Measurements from ENCODE around the gene PCBP4. TPM values are rescaled to one million over a fixed set of nuclear protein-coding genes. Genes with fewer than 3 reads are reported as not detected.

PCBP4 gene
- total RNA-seq, 1 experiment from 2014 or later, result 17.9 TPM

DNA sequence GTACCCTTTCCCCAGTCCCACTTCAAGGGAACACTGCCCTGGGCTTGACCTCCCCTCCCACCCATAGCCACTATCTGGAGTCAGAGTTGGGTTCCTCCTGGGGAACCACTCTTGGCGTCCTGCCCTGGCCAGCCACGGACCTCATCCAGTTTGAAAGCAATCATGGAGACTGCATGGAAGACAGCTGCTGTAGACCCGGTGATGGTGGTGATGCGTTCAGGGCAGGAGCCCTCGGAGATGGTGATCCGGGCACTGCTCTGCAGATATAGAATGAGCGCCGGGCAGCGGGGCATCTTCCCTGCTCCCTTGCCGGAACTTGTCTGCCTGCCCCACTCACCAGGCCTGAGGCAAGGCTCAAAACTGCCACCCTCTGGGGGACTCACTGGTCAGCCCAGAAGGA, 6.9 kb downstream of the PCBP4 start:
- Histone ChIP-seq H3K79me2 (ENCODE audit: low read depth) (no peaks in the 10 kb centered on the region), H3K4me1 (replicated peaks; ENCODE audit: insufficient read depth) (no peaks in the 10 kb centered on the region), H3K9me2 (ENCODE audit: insufficient read depth) (no peaks in the 10 kb centered on the region), H2AFZ (no peak overlapping the region), H3K4me2 (no peak overlapping the region), H4K20me1 (ENCODE audit: insufficient read depth) (no peaks in the 10 kb centered on the region), H3K27ac (no peak overlapping the region), H3K4me3 (no peak overlapping the region), H3K9me3 (ENCODE audit: insufficient read depth, low read depth) (no peaks in the 10 kb centered on the region), H3K27me3 (ENCODE audit: insufficient read depth, low read depth) (no peaks in the 10 kb centered on the region), H3K36me3 (ENCODE audit: low read depth) (no peaks in the 10 kb centered on the region), H3F3A (ENCODE audit: insufficient read depth, low read depth) (no peaks in the 10 kb centered on the region)
- TF ChIP-seq, protein P1, sequence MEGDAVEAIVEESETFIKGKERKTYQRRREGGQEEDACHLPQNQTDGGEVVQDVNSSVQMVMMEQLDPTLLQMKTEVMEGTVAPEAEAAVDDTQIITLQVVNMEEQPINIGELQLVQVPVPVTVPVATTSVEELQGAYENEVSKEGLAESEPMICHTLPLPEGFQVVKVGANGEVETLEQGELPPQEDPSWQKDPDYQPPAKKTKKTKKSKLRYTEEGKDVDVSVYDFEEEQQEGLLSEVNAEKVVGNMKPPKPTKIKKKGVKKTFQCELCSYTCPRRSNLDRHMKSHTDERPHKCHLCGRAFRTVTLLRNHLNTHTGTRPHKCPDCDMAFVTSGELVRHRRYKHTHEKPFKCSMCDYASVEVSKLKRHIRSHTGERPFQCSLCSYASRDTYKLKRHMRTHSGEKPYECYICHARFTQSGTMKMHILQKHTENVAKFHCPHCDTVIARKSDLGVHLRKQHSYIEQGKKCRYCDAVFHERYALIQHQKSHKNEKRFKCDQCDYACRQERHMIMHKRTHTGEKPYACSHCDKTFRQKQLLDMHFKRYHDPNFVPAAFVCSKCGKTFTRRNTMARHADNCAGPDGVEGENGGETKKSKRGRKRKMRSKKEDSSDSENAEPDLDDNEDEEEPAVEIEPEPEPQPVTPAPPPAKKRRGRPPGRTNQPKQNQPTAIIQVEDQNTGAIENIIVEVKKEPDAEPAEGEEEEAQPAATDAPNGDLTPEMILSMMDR (conservative IDR thresholded peaks at IDR 0.05), result no peak
- no peak for TF ChIP-seq EZH2 (IDR thresholded peaks at IDR 0.05; ENCODE audit: low read depth)
- intact Hi-C loops (cut with micrococcal nuclease; ENCODE audit: unreplicated experiment), result no loop called here
- BruUV-seq (replicated peaks), result no TSS peak
- DNase-seq, result no peak
- CTCF ChIA-PET, result no interaction called here
- POLR2A ChIA-PET (ENCODE audit: unreplicated experiment), result no interaction called here

DNA sequence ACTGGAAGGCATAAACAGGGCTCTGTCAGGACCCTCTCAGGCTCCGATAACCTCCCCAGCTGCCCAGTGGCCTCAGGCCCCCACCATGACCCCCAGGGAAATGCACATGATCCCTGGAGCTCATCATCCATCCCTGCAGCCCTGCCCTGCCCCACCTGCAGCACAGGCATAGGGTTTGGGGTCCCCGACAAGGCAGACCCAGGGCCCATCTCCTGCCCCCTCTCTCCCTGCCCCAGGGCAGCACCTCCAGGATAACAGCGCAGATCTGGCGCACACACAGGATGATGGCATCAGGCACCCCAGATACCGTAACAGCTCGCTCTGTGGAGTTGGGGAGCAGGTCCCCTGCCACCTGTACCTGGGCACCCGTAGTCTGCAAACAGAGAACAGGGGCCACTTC, 7.6 kb downstream of the PCBP4 start:
- TF ChIP-seq, protein P1 (conservative IDR thresholded peaks at IDR 0.05), result no peak
- TF ChIP-seq EZH2 (IDR thresholded peaks at IDR 0.05; ENCODE audit: low read depth), result no peak
- Histone ChIP-seq H3K4me1 (replicated peaks; ENCODE audit: insufficient read depth) (no peaks in the 10 kb centered on the region), H3F3A (ENCODE audit: insufficient read depth, low read depth) (no peaks in the 10 kb centered on the region), H2AFZ (no peak overlapping the region), H3K36me3 (ENCODE audit: low read depth) (no peaks in the 10 kb centered on the region), H4K20me1 (ENCODE audit: insufficient read depth) (no peaks in the 10 kb centered on the region), H3K9me3 (ENCODE audit: insufficient read depth, low read depth) (no peaks in the 10 kb centered on the region), H3K27me3 (ENCODE audit: insufficient read depth, low read depth) (no peaks in the 10 kb centered on the region; the same call in 1 of the 2 replicates), H3K4me3 (no peak overlapping the region), H3K4me2 (no peak overlapping the region), H3K79me2 (ENCODE audit: low read depth) (no peaks in the 10 kb centered on the region), H3K9me2 (ENCODE audit: insufficient read depth) (no peaks in the 10 kb centered on the region), H3K27ac (no peak overlapping the region)
- ChIA-PET CTCF (no interaction called here), POLR2A (ENCODE audit: unreplicated experiment) (no interaction called here)
- intact Hi-C loops (cut with micrococcal nuclease; ENCODE audit: unreplicated experiment), result no loop called here
- no TSS peak for BruUV-seq (replicated peaks)
- DNase-seq, result no peak

DNA sequence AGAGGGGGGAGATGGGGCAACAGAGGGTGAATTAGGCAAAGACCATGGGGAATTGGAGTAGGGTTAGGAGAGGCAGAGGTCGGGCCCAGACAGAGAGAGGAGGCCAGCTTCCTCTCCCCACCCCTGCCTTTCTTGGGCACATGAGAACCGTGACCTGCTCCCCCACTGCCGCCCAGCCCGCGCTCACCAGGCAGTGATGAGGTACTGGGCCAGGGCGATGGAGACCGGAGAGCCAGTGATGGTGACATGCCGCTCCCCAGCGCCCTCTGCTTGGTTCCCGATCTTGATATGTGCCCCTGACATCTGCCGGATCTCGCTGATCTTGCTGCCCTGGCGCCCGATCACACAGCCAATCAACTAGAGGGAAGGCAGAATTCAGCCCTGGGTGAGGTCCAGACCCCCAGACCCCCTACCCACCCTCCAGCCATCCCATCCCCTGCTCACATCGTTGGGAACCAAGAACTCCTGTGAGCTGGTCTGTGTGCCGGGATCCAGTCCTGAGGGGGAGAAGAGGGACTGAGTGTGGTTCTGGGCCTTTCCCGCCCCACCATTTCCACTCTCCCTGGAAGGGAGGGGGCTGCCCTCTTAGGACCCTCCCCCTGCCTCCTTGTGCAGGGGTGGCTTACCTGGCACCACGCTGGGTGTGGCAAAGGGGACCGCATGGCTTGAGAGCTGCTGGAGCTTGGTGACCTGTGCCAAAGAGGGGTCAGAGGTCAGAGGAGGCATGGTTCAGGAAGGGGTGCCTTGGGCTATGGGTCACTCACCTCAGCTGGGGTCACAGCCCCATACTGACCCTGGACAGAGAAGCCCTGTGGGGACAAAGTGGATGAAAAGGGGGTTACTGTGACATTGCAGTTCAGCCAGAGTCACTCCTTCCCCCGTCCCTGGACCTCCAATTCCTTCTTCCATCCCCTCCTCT, 8.4 kb downstream of the PCBP4 start:
- no peaks in the 10 kb centered on the region for H3K9me2 ChIP-seq (ENCODE audit: insufficient read depth)
- no peaks in the 10 kb centered on the region; the same call in 1 of the 2 replicates for H3K27me3 ChIP-seq (ENCODE audit: insufficient read depth, low read depth)
- H4K20me1 ChIP-seq (ENCODE audit: insufficient read depth), result no peaks in the 10 kb centered on the region
- intact Hi-C loops (cut with micrococcal nuclease; ENCODE audit: unreplicated experiment), result no loop called here
- H3K9me3 ChIP-seq (ENCODE audit: insufficient read depth, low read depth), result no peaks in the 10 kb centered on the region
- no peak overlapping the region for H3K4me3 ChIP-seq
- ChIA-PET CTCF (no interaction called here), POLR2A (ENCODE audit: unreplicated experiment) (interaction anchor here (0.6 kb wide), 1 partner anchor 9 kb away, joined by 3 read pairs; the partner anchor contains the start of gene PCBP4)
- BruUV-seq (replicated peaks), result no TSS peak
- H2AFZ ChIP-seq, result no peak overlapping the region
- TF ChIP-seq, protein P1 (conservative IDR thresholded peaks at IDR 0.05), result no peak
- TF ChIP-seq EZH2 (IDR thresholded peaks at IDR 0.05; ENCODE audit: low read depth), result no peak
- H3K4me2 ChIP-seq, result no peak overlapping the region
- no peaks in the 10 kb centered on the region for H3K79me2 ChIP-seq (ENCODE audit: low read depth)
- H3K27ac ChIP-seq, result no peak overlapping the region
- no peaks in the 10 kb centered on the region for H3F3A ChIP-seq (ENCODE audit: insufficient read depth, low read depth)
- DNase-seq, result no peak
- H3K36me3 ChIP-seq (ENCODE audit: low read depth), result no peaks in the 10 kb centered on the region
- no peaks in the 10 kb centered on the region for H3K4me1 ChIP-seq (replicated peaks; ENCODE audit: insufficient read depth)

Measured in PC-9 (cell line).